Transverse colon (tissue), 4 donors: ENCODE results near the gene HK2. TPM values are rescaled to one million over a fixed set of nuclear protein-coding genes. Genes with fewer than 3 reads are reported as not detected.

Experiments used
- DNase-seq: peaks from one replicate; pipeline ENCODE4 v3.0.0-alpha.2; 2019
- H3K27ac ChIP-seq, 4 donors: fragments of 200-600 bp; sonication (generic); 2 replicates each; pipeline ENCODE4 v1.5.1; 2016 to 2018; ENCODE audit warnings: inconsistent platforms in 4 of 4
- H3K27me3 ChIP-seq: fragments of 200-600 bp; sonication (generic); 2 replicates; pipeline ENCODE4 v1.5.1; 2017; ENCODE audit warnings: inconsistent platforms
- H3K36me3 ChIP-seq, 4 donors: fragments of 200-600 bp; sonication (generic); 2 replicates each; pipeline ENCODE4 v1.5.1; 2017 to 2019; ENCODE audit warnings: inconsistent platforms in 4 of 4
- H3K4me1 ChIP-seq, 4 donors: fragments of 200-600 bp; sonication (generic); 2 replicates each; pipeline ENCODE4 v1.5.1; 2017 to 2020; ENCODE audit warnings: inconsistent platforms in 4 of 4
- H3K4me3 ChIP-seq, 4 donors: fragments of 200-600 bp; sonication (generic); 1 replicate in 1 of 4; 2 replicates in 3 of 4; pipeline versions ENCODE4 v1.5.1 to v1.6.1; 2017 to 2019; ENCODE audit warnings: inconsistent platforms in 4 of 4
- H3K9me3 ChIP-seq, 2 donors: fragments of 200-600 bp; sonication (generic); 2 replicates each; pipeline ENCODE4 v1.5.1; 2017 to 2019; ENCODE audit warnings: inconsistent platforms in 2 of 2
- EP300 ChIP-seq: sonication (generic); formaldehyde crosslinking; IDR thresholded peaks from one replicate; pipeline ENCODE4 v1.6.1; 2017; ENCODE audit warnings: antibody characterized with exemption, low read depth
- POLR2A ChIP-seq: fragments of 450-650 bp; IDR thresholded peaks from one replicate; pipeline ENCODE4 v1.6.1; 2016; ENCODE audit warnings: antibody characterized with exemption, mild to moderate bottlenecking, moderate library complexity
- POLR2AphosphoS5 ChIP-seq, 3 donors: sonication (generic); formaldehyde crosslinking; IDR thresholded peaks; one replicate each; pipeline ENCODE4 v1.6.1; 2016; ENCODE audit warnings: antibody characterized with exemption in 3 of 3
- WGBS, 2 donors: methylation state at CpG; one replicate each; pipeline ENCODE4 v1.1.5; 2018; ENCODE audit warnings: low coverage in 1 of 2; 5-methylcytosine and 5-hydroxymethylcytosine counted together
- in situ Hi-C, 4 donors: fragments of 200-750 bp; cut with MboI; loops; one replicate each; pipeline versions ENCODE4 v1.15.0 to v1.15.1; 2017; ENCODE audit warnings: low sequenced_read_pairs in 3 of 4, low pct_ligation_motif_present in 1 of 4, low pct_unique_long_range_greater_than_20kb in 1 of 4
- intact Hi-C: fragments of 100-400 bp; cut with DNase I; formaldehyde crosslinking; loops from one replicate; pipeline ENCODE4 v1.15.1; 2023; ENCODE audit warnings: low total_unique reads
- total RNA-seq, 4 donors: library from RNA; depleted of rRNA; stranded (reverse); fragments of >200 nt; gene quantifications; one replicate each; pipeline ENCODE4 v1.1.0, GENCODE V29; 2016
- TF ChIP-seq, protein P1 (sequence below), 5 experiments: fragments of 200-600 bp in 3 of 5; fragments of 450-650 bp in 2 of 5; sonication (generic) in 3 of 5; IDR thresholded peaks; 1 replicate in 2 of 5; 2 replicates in 3 of 5; pipeline ENCODE4 v1.5.1; 2016 to 2017; ENCODE audit warnings: antibody characterized with exemption in 5 of 5, inconsistent platforms in 3 of 5, mild to moderate bottlenecking in 2 of 5, moderate library complexity in 1 of 5

HK2 gene
- total RNA-seq, 4 donors from 2014 or later: 104 to 175 (median 131) TPM

DNA sequence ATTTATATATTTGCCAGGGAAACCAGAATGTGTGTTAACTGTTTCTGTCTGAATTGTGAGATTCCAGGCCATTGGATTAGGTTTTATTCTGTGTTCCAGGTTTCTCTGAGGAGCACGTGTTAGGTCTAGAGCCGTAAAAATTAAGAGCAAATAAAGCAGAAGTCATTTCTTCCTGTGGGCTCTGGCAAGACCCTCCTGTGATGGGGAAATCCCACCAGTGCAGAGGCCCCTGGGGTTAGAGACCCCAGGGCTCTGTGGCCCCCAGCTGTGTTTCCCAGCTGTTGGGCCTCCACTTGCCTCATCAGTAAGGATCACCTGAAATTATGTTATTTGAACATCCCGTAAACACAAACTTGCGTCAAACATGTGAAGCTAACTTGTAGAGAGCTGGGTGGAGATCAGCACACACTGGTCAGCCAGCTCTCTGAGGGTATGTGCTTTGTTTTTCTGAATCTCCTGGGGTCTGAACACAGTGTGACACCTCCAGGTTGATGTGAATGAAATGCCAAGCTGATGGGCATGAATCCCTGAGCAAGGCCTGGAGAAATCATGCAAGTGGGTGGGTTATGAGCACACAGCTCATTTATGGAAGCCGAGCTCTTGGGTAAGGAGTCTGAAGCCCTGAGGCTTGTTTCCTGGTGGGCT is 50.3 kb downstream of the HK2 start:
- Histone ChIP-seq H3K4me1 (no peaks in the 10 kb centered on the region), H3K36me3 (peaks cover 0 to 30% (median 10%) of the 10 kb centered on the region in 4 donors), H3K27ac (no peak overlapping the region), H3K27me3 (no peaks in the 10 kb centered on the region), H3K4me3 (no peak overlapping the region), H3K9me3 (no peaks in the 10 kb centered on the region)
- intact Hi-C loops (no loop called here), in situ Hi-C loops (no loop called here)
- DNase-seq: no peak
- no peak for TF ChIP-seq EP300
- no peak for TF ChIP-seq POLR2A
- no peak for TF ChIP-seq POLR2AphosphoS5 (IDR thresholded peaks at IDR 0.05)
- TF ChIP-seq, protein P1, sequence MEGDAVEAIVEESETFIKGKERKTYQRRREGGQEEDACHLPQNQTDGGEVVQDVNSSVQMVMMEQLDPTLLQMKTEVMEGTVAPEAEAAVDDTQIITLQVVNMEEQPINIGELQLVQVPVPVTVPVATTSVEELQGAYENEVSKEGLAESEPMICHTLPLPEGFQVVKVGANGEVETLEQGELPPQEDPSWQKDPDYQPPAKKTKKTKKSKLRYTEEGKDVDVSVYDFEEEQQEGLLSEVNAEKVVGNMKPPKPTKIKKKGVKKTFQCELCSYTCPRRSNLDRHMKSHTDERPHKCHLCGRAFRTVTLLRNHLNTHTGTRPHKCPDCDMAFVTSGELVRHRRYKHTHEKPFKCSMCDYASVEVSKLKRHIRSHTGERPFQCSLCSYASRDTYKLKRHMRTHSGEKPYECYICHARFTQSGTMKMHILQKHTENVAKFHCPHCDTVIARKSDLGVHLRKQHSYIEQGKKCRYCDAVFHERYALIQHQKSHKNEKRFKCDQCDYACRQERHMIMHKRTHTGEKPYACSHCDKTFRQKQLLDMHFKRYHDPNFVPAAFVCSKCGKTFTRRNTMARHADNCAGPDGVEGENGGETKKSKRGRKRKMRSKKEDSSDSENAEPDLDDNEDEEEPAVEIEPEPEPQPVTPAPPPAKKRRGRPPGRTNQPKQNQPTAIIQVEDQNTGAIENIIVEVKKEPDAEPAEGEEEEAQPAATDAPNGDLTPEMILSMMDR (IDR thresholded peaks at IDR 0.05): no peak
- 20 to 85% methylated on average over 2 to 5 of the region's 5 CpGs for WGBS, 2 donors

DNA sequence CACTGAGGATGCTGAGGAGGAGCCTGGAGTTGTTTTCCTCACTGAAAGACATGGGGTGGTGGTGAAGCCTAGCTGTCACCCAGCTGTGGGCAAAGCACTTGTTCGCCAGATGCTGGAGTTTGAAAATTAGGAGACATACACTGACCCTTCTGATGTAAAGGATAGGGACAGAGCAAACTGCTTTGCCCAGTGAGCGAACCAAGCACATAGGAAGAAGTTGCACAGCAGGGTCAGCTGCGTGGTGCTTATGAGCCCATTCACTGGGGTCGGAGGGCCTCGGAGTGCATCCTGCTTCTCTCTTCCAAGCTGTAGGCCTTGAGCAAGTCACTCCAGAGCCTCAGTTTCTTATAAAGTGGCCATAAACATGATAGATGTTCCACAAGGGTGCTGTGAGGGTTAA is 50.9 kb downstream of the HK2 start:
- no peak overlapping the region for H3K4me3 ChIP-seq
- TF ChIP-seq, protein P1 (IDR thresholded peaks at IDR 0.05): no peak
- in situ Hi-C loops: no loop called here
- peaks cover 0 to 30% (median 13%) of the 10 kb centered on the region in 4 donors for H3K36me3 ChIP-seq
- H3K9me3 ChIP-seq: no peaks in the 10 kb centered on the region
- 100% methylated on average over 1 to 5 of the region's 5 CpGs for WGBS, 2 donors
- intact Hi-C loops: no loop called here
- no peak for DNase-seq
- no peaks in the 10 kb centered on the region for H3K27me3 ChIP-seq
- H3K27ac ChIP-seq: no peak overlapping the region
- H3K4me1 ChIP-seq: no peaks in the 10 kb centered on the region

DNA sequence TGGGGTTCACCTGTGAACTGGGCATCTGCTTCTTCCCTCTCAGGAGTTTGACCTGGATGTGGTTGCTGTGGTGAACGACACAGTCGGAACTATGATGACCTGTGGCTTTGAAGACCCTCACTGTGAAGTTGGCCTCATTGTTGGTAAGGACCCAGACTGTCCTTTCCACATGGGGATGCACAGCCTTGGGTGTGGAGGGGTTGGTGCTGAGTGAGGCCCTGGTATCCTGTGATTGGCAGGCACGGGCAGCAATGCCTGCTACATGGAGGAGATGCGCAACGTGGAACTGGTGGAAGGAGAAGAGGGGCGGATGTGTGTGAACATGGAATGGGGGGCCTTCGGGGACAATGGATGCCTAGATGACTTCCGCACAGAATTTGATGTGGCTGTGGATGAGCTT is 52.3 kb downstream of the HK2 start:
- in situ Hi-C loops: no loop called here

DNA sequence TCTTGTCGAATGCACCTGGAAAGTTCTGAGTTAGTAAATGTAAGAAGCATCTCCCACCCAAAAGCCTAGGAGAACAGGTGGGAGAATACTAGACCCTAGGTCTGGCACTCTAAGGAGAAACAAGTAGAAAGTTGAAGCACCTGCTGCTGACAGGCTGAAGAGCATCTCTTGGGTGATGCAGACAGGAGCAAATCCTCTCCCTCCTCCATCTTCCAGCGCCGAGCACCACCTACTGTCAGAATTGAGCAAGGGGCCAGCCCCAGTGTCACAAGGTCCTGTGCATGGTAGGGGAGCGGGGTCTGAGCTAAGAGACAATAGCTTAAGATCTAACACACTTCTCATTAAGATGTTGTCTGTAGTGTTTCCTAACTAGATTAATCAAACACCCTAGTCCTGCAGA is 52.9 kb downstream of the HK2 start:
- H3K9me3 ChIP-seq: no peaks in the 10 kb centered on the region
- peaks cover 0 to 39% (median 15%) of the 10 kb centered on the region in 4 donors for H3K36me3 ChIP-seq
- no peaks in the 10 kb centered on the region for H3K4me1 ChIP-seq
- 93% methylated on average over 4 of the region's 4 CpGs; no CpG with 5 or more reads in 1 of the 2 donors for WGBS, 2 donors
- in situ Hi-C loops: no loop called here
- intact Hi-C loops: no loop called here
- no peaks in the 10 kb centered on the region for H3K27me3 ChIP-seq
- DNase-seq: no peak
- no peak for TF ChIP-seq POLR2AphosphoS5 (IDR thresholded peaks at IDR 0.05)
- TF ChIP-seq POLR2A: no peak
- TF ChIP-seq, protein P1 (IDR thresholded peaks at IDR 0.05): no peak
- TF ChIP-seq EP300: no peak
- no peak overlapping the region for H3K27ac ChIP-seq
- no peak overlapping the region for H3K4me3 ChIP-seq

More for the DNA sequence above, 52.3 kb downstream of the HK2 start:
- Histone ChIP-seq H3K27me3 (no peaks in the 10 kb centered on the region), H3K9me3 (no peaks in the 10 kb centered on the region), H3K4me3 (no peak overlapping the region), H3K4me1 (no peaks in the 10 kb centered on the region), H3K27ac (no peak overlapping the region), H3K36me3 (peaks cover 0 to 39% (median 15%) of the 10 kb centered on the region in 4 donors)
- 83% methylated on average over 8 of the region's 8 CpGs; no CpG with 5 or more reads in 1 of the 2 donors for WGBS, 2 donors
- TF ChIP-seq POLR2AphosphoS5 (IDR thresholded peaks at IDR 0.05) (no peak), EP300 (no peak), POLR2A (no peak)
- TF ChIP-seq, protein P1 (IDR thresholded peaks at IDR 0.05): no peak
- intact Hi-C loops: no loop called here
- no peak for DNase-seq
